Measurements from ENCODE around the gene NME7. TPM values are rescaled to one million over a fixed set of nuclear protein-coding genes. Genes with fewer than 3 reads are reported as not detected.

Gene NME7
- polyA plus RNA-seq, 1 of the 3 experiments (the other 2 are of a cell fraction), result 13.7 TPM

DNA sequence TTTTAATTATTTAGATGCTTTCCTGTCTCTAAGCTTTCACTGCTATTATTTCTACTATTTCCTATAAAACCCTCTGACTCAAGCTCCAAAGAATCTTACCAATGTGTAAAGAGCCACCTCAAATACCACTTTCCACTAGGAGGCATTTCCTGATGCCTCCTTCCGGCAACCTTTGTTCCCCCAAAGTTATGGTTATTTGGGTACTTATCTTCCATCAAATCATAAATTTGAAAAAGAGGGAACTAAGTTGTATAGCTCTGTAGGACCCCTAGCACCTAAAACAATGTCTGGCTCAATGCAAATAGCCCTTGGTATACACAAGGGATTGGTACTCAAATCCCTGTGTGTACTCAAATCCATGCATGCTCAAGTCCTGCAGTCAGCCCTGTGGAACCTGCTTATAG, 79.6 kb downstream of the NME7 start:
- peak overlapping the region in 1 of 2 experiments; percentile 60; a peak in 1 of 4 replicates for H3K27ac ChIP-seq (ENCODE audit: low read depth in 2 of 2, low read length in 1 of 2)
- peaks cover 4 to 6% of the 10 kb centered on the region in 2 experiments for H3K36me3 ChIP-seq (replicated peaks in 1 of 2; ENCODE audit: control insufficient read depth in 1 of 2, insufficient read depth in 2 of 2, low read length in 1 of 2)
- H2AFZ ChIP-seq (ENCODE audit: low read depth), result no peak overlapping the region
- no peaks in the 10 kb centered on the region for H3F3A ChIP-seq (replicated peaks; ENCODE audit: insufficient read depth)
- H3K4me1 ChIP-seq (ENCODE audit: control insufficient read depth in 1 of 2, insufficient read depth in 2 of 2, low read depth in 1 of 2, low read length in 1 of 2), result no peaks in the 10 kb centered on the region; a peak in 2 of 4 replicates
- no peak overlapping the region for H3K4me2 ChIP-seq
- no peaks in the 10 kb centered on the region; the same call in 1 of the 2 replicates for H3K9me3 ChIP-seq
- peak in 1 of 2 experiments; percentile 52; a peak in 1 of 4 replicates for TF ChIP-seq EP300 (IDR thresholded peaks at IDR 0.05; ENCODE audit: borderline replicate concordance in 1 of 2, low read depth in 1 of 2, low read length in 1 of 2)
- TF ChIP-seq FOXM1 (IDR thresholded peaks at IDR 0.05; ENCODE audit: low read depth), result no peak
- TF ChIP-seq MAX (IDR thresholded peaks at IDR 0.05; ENCODE audit: low read depth), result no peak
- TF ChIP-seq NRF1 (IDR thresholded peaks at IDR 0.05; ENCODE audit: low read depth, low read length), result no peak
- no peak for TF ChIP-seq MEF2A (IDR thresholded peaks at IDR 0.05; ENCODE audit: borderline replicate concordance, low read depth)
- no peak for TF ChIP-seq FOXJ3 (CRISPR knock-in tag; IDR thresholded peaks at IDR 0.05)
- no peak for TF ChIP-seq RXRA (IDR thresholded peaks at IDR 0.05; ENCODE audit: borderline replicate concordance, low read depth)
- TF ChIP-seq CHD2 (IDR thresholded peaks at IDR 0.05; ENCODE audit: low read length, partially characterized antibody), result no peak
- no peak for TF ChIP-seq SIN3A (IDR thresholded peaks at IDR 0.05; ENCODE audit: borderline replicate concordance, low read depth, low read length)
- TF ChIP-seq NFIC (IDR thresholded peaks at IDR 0.05; ENCODE audit: borderline replicate concordance), result no peak
- no peak for TF ChIP-seq POLR2AphosphoS5 (IDR thresholded peaks at IDR 0.05; ENCODE audit: low read depth, low read length)
- no peak for TF ChIP-seq ZBTB33 (IDR thresholded peaks at IDR 0.05; ENCODE audit: borderline replicate concordance, low read depth)
- peak; percentile 48; the same call in 1 of the 2 replicates for TF ChIP-seq FOSL2 (IDR thresholded peaks at IDR 0.05; ENCODE audit: borderline replicate concordance, low read depth)
- TF ChIP-seq TAF1 (IDR thresholded peaks at IDR 0.05; ENCODE audit: borderline replicate concordance, low read depth, low read length), result no peak
- peak; percentile 72; the same call in 1 of the 2 replicates for TF ChIP-seq TEAD4 (IDR thresholded peaks at IDR 0.05; ENCODE audit: borderline replicate concordance, insufficient read depth)
- no peak for TF ChIP-seq RAD21 (IDR thresholded peaks at IDR 0.05; ENCODE audit: low read length)
- TF ChIP-seq YY1 (IDR thresholded peaks at IDR 0.05; ENCODE audit: low read depth), result no peak
- TF ChIP-seq ELF1 (IDR thresholded peaks at IDR 0.05), result peak; percentile 40; the same call in 1 of the 2 replicates
- TF ChIP-seq JUND (IDR thresholded peaks at IDR 0.05), result peak; percentile 24; the same call in 1 of the 2 replicates
- no peak for TF ChIP-seq GATA2 (CRISPR knock-in tag; IDR thresholded peaks at IDR 0.05)
- TF ChIP-seq, protein P1, sequence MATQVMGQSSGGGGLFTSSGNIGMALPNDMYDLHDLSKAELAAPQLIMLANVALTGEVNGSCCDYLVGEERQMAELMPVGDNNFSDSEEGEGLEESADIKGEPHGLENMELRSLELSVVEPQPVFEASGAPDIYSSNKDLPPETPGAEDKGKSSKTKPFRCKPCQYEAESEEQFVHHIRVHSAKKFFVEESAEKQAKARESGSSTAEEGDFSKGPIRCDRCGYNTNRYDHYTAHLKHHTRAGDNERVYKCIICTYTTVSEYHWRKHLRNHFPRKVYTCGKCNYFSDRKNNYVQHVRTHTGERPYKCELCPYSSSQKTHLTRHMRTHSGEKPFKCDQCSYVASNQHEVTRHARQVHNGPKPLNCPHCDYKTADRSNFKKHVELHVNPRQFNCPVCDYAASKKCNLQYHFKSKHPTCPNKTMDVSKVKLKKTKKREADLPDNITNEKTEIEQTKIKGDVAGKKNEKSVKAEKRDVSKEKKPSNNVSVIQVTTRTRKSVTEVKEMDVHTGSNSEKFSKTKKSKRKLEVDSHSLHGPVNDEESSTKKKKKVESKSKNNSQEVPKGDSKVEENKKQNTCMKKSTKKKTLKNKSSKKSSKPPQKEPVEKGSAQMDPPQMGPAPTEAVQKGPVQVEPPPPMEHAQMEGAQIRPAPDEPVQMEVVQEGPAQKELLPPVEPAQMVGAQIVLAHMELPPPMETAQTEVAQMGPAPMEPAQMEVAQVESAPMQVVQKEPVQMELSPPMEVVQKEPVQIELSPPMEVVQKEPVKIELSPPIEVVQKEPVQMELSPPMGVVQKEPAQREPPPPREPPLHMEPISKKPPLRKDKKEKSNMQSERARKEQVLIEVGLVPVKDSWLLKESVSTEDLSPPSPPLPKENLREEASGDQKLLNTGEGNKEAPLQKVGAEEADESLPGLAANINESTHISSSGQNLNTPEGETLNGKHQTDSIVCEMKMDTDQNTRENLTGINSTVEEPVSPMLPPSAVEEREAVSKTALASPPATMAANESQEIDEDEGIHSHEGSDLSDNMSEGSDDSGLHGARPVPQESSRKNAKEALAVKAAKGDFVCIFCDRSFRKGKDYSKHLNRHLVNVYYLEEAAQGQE (IDR thresholded peaks at IDR 0.05; ENCODE audit: low read depth, low read length), result no peak
- TF ChIP-seq, protein P2, sequence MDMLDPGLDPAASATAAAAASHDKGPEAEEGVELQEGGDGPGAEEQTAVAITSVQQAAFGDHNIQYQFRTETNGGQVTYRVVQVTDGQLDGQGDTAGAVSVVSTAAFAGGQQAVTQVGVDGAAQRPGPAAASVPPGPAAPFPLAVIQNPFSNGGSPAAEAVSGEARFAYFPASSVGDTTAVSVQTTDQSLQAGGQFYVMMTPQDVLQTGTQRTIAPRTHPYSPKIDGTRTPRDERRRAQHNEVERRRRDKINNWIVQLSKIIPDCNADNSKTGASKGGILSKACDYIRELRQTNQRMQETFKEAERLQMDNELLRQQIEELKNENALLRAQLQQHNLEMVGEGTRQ (IDR thresholded peaks at IDR 0.05; ENCODE audit: borderline replicate concordance, low read depth, low read length), result no peak
- no peaks in the 10 kb centered on the region for H3K27me3 ChIP-seq (ENCODE audit: insufficient read depth)
- DNase-seq, result no peak
- 17% methylated on average over 1 of the region's 1 CpG for WGBS (ENCODE audit: low lambda C conversion rate)
- POLR2A ChIA-PET, result no interaction called here
- H3K4me3 ChIP-seq (ENCODE audit: low read depth in 2 of 2, low read length in 1 of 2), result no peak overlapping the region
- no peaks in the 10 kb centered on the region for H3K79me2 ChIP-seq (ENCODE audit: insufficient read depth)
- CTCF ChIA-PET, result interaction anchor here (1.3 kb wide), 1 partner anchor 17 kb away, joined by 3 read pairs; no protein-coding TSS in a partner anchor
- H3K9ac ChIP-seq, result no peak overlapping the region
- no peaks in the 10 kb centered on the region for H3K9me2 ChIP-seq
- H4K20me1 ChIP-seq (ENCODE audit: insufficient read depth), result no peaks in the 10 kb centered on the region

Data from SK-N-SH (cell line).